CD4-positive, alpha-beta T cell (primary cell): Measurements from ENCODE around the gene PODNL1. TPM values are rescaled to one million over a fixed set of nuclear protein-coding genes. Genes with fewer than 3 reads are reported as not detected.

Source experiments
- ATAC-seq: fragments of 200-7000 bp; cut with Tn5 transposase; one replicate; pipeline ENCODE4 v1.10.0; 2022; ENCODE audit warnings: mild to moderate bottlenecking; ENCODE audit not compliant: poor library complexity
- CTCF ChIA-PET: fragments of 350-600 bp; sonication (Branson Sonifier 250); formaldehyde crosslinking; loops from one replicate; lab custom pipeline; 2021; ENCODE audit warnings: antibody characterized with exemption, inconsistent platforms; lab: Charles Lee
- POLR2A ChIA-PET: fragments of 350-600 bp; sonication (Branson Sonifier 250); formaldehyde crosslinking; loops from one replicate; lab custom pipeline; 2021; ENCODE audit warnings: antibody characterized with exemption, inconsistent platforms; lab: Charles Lee
- DNase-seq, 14 experiments: peaks; one replicate each; pipeline ENCODE4 v3.0.0-alpha.2; 2013 to 2020; ENCODE audit warnings: mixed read lengths in 2 of 14
- H3K27ac ChIP-seq, 2 donors: one replicate each; pipeline versions ENCODE4 v1.5.1 to v1.7.0; 2013; ENCODE audit warnings: low read length in 2 of 2, low read depth in 1 of 2, mild to moderate bottlenecking in 1 of 2
- H3K27me3 ChIP-seq, 2 experiments: 1 replicate in 1 of 2; 2 replicates in 1 of 2; pipeline versions ENCODE4 v1.6.1 to v1.7.0; 2013; ENCODE audit warnings: low read length in 2 of 2, control low read depth in 1 of 2, mild to moderate bottlenecking in 1 of 2, moderate library complexity in 1 of 2; ENCODE audit not compliant: insufficient read depth in 2 of 2, control insufficient read depth in 1 of 2
- H3K36me3 ChIP-seq: one replicate; pipeline ENCODE4 v1.6.1; 2013; ENCODE audit warnings: low read length, control low read depth; ENCODE audit not compliant: insufficient read depth
- H3K4me1 ChIP-seq: one replicate; pipeline ENCODE4 v1.6.1; 2013; ENCODE audit warnings: low read length, control low read depth; ENCODE audit not compliant: insufficient read depth
- H3K4me3 ChIP-seq: one replicate; pipeline ENCODE4 v1.5.1; 2013; ENCODE audit warnings: mild to moderate bottlenecking, low read length, moderate library complexity
- H3K9me3 ChIP-seq, 2 experiments: 1 replicate in 1 of 2; 2 replicates in 1 of 2; pipeline versions ENCODE4 v1.6.1 to v1.7.0; 2013; ENCODE audit warnings: low read length in 2 of 2, mild to moderate bottlenecking in 2 of 2, control low read depth in 1 of 2, moderate library complexity in 1 of 2; ENCODE audit not compliant: control insufficient read depth in 1 of 2, insufficient read depth in 1 of 2
- H3K27ac Mint-ChIP-seq: one replicate; pipeline ENCODE4 v1.8.0; 2020; ENCODE audit warnings: mixed read lengths
- H3K27me3 Mint-ChIP-seq: one replicate; pipeline ENCODE4 v1.8.0; 2021; ENCODE audit warnings: mixed read lengths
- H3K36me3 Mint-ChIP-seq: one replicate; pipeline ENCODE4 v1.8.0; 2021; ENCODE audit warnings: low read depth, mixed read lengths
- H3K4me1 Mint-ChIP-seq: one replicate; pipeline ENCODE4 v1.8.0; 2021; ENCODE audit warnings: low read depth, mixed read lengths
- H3K4me3 Mint-ChIP-seq: one replicate; pipeline ENCODE4 v1.8.0; 2020; ENCODE audit warnings: mild to moderate bottlenecking, mixed read lengths
- H3K9me3 Mint-ChIP-seq: one replicate; pipeline ENCODE4 v1.8.0; 2020; ENCODE audit warnings: mixed read lengths
- intact Hi-C, 2 experiments: fragments of 100-400 bp; cut with DNase I in 1 of 2; cut with micrococcal nuclease in 1 of 2; formaldehyde crosslinking; loops; one replicate each; pipeline versions ENCODE4 v1.15.1 to v1.9.0; 2023 to 2025; cut with DNase I, micrococcal nuclease
- total RNA-seq, 174 experiments: library from RNA in 2 of 174; stranded (reverse) in 2 of 174; gene quantifications; one replicate each; pipeline ENCODE4 v1.2.3 and lab custom pipeline; 2021 to 2026
- TF ChIP-seq, protein P1 (sequence below): fragments of 200-600 bp; IDR thresholded peaks from one replicate; pipeline ENCODE4 v1.8.0; 2022; ENCODE audit warnings: antibody characterized with exemption, mild to moderate bottlenecking

PODNL1 gene
- total RNA-seq, 2 experiments from 2014 or later, result not detected

DNA sequence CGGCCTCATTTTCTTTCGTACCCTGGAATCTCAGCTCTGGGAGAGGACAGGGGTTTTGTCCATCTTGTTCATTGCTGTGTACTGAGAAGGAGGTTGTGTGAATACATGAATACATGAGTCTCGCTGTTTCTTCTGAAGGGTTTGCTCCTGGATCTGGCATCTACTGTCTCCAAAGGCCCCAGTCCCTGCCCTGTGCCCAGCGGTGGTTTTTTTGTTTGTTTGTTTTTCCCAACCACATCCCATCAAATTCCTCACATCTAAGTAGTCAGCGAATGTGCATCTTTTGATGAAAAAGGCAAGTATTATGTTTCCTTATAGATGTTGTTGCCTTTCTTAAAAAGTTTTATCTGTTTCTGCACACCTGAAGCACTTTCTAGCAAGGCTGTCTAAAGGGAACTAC lies 26.6 kb upstream of the PODNL1 start:
- TF ChIP-seq, protein P1, sequence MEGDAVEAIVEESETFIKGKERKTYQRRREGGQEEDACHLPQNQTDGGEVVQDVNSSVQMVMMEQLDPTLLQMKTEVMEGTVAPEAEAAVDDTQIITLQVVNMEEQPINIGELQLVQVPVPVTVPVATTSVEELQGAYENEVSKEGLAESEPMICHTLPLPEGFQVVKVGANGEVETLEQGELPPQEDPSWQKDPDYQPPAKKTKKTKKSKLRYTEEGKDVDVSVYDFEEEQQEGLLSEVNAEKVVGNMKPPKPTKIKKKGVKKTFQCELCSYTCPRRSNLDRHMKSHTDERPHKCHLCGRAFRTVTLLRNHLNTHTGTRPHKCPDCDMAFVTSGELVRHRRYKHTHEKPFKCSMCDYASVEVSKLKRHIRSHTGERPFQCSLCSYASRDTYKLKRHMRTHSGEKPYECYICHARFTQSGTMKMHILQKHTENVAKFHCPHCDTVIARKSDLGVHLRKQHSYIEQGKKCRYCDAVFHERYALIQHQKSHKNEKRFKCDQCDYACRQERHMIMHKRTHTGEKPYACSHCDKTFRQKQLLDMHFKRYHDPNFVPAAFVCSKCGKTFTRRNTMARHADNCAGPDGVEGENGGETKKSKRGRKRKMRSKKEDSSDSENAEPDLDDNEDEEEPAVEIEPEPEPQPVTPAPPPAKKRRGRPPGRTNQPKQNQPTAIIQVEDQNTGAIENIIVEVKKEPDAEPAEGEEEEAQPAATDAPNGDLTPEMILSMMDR, result no peak
- H3K27ac ChIP-seq, result no peak overlapping the region
- H3K4me1 ChIP-seq, result peaks cover 3% of the 10 kb centered on the region
- Mint-ChIP-seq H3K9me3 (no peaks in the 10 kb centered on the region), H3K27ac (peak overlapping the region; percentile 36), H3K4me3 (no peak overlapping the region), H3K4me1 (no peaks in the 10 kb centered on the region), H3K36me3 (peaks cover 46% of the 10 kb centered on the region), H3K27me3 (no peaks in the 10 kb centered on the region)
- ChIA-PET POLR2A (no interaction called here), CTCF (no interaction called here)
- peaks cover 60% of the 10 kb centered on the region for H3K36me3 ChIP-seq
- no peak for ATAC-seq
- intact Hi-C loops, result no loop called here
- no peaks in the 10 kb centered on the region for H3K9me3 ChIP-seq
- H3K27me3 ChIP-seq, result no peaks in the 10 kb centered on the region
- DNase-seq, result no peak
- H3K4me3 ChIP-seq, result no peak overlapping the region

DNA sequence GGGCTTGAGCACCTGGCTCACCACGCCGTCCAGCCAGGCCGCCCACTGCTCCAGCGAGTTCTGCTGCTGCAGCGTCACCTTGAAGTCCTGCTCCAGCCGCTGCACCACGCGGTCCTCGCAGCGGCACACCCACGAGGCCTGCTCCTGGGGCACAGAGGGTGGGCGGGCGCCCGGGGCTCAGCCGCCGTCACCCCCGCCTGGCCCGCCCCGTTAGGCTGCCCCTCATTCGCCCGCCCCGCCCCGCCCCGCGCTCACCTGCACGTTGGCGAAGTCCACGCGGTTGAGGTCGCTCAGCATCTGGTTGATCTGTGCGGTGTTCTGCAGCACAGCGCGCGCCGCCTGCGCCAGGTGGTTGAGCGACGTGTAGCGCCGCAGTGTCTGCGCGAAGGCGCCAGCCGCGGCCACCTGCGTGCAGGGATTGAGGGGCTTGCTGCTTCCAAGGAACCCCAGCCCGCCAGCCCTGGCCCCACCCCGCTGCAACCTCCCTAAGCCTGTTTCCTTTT lies 25.4 kb upstream of the PODNL1 start:
- intact Hi-C loops, result no loop called here
- no peaks in the 10 kb centered on the region for H3K9me3 Mint-ChIP-seq
- DNase-seq (no peak), ATAC-seq (no peak)
- H3K27ac Mint-ChIP-seq, result no peak overlapping the region
- no peaks in the 10 kb centered on the region for H3K9me3 ChIP-seq
- CTCF ChIA-PET, result no interaction called here
- POLR2A ChIA-PET, result interaction anchor here (1.0 kb wide), 1 partner anchor 68 kb away, joined by 3 read pairs; the partner anchor contains the start of gene IL27RA
- peaks cover 3% of the 10 kb centered on the region for H3K4me1 ChIP-seq
- no peaks in the 10 kb centered on the region for H3K27me3 Mint-ChIP-seq
- TF ChIP-seq, protein P1, result no peak
- no peaks in the 10 kb centered on the region for H3K4me1 Mint-ChIP-seq
- no peak overlapping the region for H3K27ac ChIP-seq
- no peak overlapping the region for H3K4me3 Mint-ChIP-seq
- H3K36me3 ChIP-seq, result peaks cover 60% of the 10 kb centered on the region
- no peaks in the 10 kb centered on the region for H3K27me3 ChIP-seq
- H3K4me3 ChIP-seq, result no peak overlapping the region
- H3K36me3 Mint-ChIP-seq, result peaks cover 41% of the 10 kb centered on the region

DNA sequence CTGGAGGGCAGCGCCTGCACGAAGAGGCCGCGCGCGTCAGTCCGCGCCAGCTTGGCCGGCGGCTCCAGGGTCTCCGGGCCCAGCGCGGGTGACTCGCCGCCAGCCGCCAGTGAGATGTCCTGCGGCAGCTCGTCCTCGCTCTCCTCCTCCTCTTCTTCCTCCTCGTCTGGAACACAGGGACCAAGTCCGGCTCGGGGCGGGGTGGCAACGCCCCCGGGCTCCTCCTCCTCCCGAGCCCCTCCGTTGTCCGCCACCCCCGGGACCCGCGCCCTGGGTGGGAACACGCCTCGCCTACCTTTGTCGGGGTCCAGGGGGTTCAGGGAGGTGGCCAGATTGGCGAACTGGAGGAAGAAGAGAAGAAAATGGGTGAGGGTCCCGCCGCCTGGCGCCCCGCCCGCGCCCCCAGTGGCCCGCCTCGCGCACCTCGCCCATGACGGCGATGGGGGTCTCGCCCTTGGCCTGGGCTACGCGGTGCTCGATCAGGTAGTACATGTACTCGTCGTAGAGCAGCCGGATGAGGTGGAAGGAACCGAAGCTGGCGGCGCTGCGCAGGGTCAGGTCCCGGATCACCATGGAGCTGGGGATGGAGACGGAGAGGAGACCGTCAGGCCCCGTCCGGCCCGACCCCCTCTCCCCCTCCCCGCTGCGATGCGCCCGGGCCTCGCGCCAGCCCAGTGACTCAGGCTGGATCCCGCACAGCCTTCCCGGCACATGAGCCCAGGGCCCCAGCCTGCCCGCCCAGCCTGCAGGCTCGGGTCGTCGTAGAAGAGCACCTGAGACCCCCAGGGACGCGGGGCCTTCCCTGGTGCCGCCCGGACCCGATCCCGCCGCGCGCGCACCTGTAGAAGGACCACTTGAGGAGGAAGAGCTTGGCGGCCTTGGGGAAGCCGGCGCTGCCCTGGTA lies 24.7 kb upstream of the PODNL1 start:
- peaks cover 47% of the 10 kb centered on the region for H3K36me3 Mint-ChIP-seq
- Histone ChIP-seq H3K27ac (no peak overlapping the region), H3K4me3 (no peak overlapping the region), H3K4me1 (peaks cover 3% of the 10 kb centered on the region), H3K36me3 (peaks cover 61% of the 10 kb centered on the region), H3K9me3 (no peaks in the 10 kb centered on the region), H3K27me3 (no peaks in the 10 kb centered on the region)
- POLR2A ChIA-PET, result interaction anchor here (1.0 kb wide), 1 partner anchor 69 kb away, joined by 3 read pairs; the partner anchor contains the start of gene IL27RA
- ATAC-seq (no peak), DNase-seq (no peak)
- TF ChIP-seq, protein P1, result no peak
- no peak overlapping the region for H3K27ac Mint-ChIP-seq
- H3K4me1 Mint-ChIP-seq, result peaks cover 5% of the 10 kb centered on the region
- H3K27me3 Mint-ChIP-seq, result no peaks in the 10 kb centered on the region
- intact Hi-C loops, result no loop called here
- CTCF ChIA-PET, result no interaction called here
- no peaks in the 10 kb centered on the region for H3K9me3 Mint-ChIP-seq
- no peak overlapping the region for H3K4me3 Mint-ChIP-seq
